Measurements from ENCODE around the gene FAM169A. TPM values are rescaled to one million over a fixed set of nuclear protein-coding genes. Genes with fewer than 3 reads are reported as not detected.
A peak's percentile ranks its signal among the peaks of the same experiment; 100 is the strongest.

FAM169A gene
- total and polyA plus RNA-seq, 7 experiments from 2014 or later, result 2.3 to 22.4 (median 14.2) TPM

DNA sequence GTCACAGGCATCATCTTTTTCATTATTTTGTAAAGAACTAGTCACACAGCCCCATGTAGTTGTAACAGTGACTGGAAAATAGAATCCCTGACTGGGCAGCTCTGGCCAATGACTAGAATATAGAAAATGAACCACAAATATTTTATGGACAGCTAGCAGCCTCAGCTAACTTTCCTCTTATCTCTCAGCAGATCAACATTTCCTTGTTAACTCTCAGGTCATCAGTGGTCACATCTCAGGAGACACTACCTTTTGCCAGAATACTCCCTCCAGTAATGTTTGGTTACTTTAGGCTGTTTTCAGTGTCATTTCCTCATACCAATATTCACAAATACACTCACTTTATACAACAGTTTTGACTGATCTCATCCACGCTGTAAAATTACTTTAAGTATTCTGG, 43.9 kb downstream of the FAM169A start:
- POLR2A ChIA-PET, result no interaction called here
- intact Hi-C loops (cut with micrococcal nuclease), result no loop called here
- Histone ChIP-seq H3K27me3 (ENCODE audit: control insufficient read depth in 2 of 2, insufficient read depth in 2 of 2, low read length in 2 of 2) (no peaks in the 10 kb centered on the region), H3K4me3 (ENCODE audit: low read length) (no peak overlapping the region), H3K27ac (ENCODE audit: low read depth, low read length) (no peak overlapping the region), H3K36me3 (ENCODE audit: control insufficient read depth in 2 of 3, insufficient read depth in 3 of 3, low read length in 3 of 3) (no peaks in the 10 kb centered on the region), H3K9me3 (ENCODE audit: control insufficient read depth in 2 of 3, low read length in 3 of 3) (no peaks in the 10 kb centered on the region), H3K4me1 (ENCODE audit: control insufficient read depth in 2 of 2, insufficient read depth in 2 of 2, low read length in 2 of 2) (no peaks in the 10 kb centered on the region)
- H3K27me3 Mint-ChIP-seq, result no peaks in the 10 kb centered on the region
- H3K36me3 Mint-ChIP-seq, result peaks cover 0 to 35% (median 13%) of the 10 kb centered on the region in 5 donors
- no peaks in the 10 kb centered on the region for H3K9me3 Mint-ChIP-seq
- ATAC-seq (no peak), DNase-seq (no peak)
- no peak overlapping the region for H3K27ac Mint-ChIP-seq
- CTCF ChIA-PET, result interaction anchor here (0.7 kb wide), 1 partner anchor 345 kb away, joined by 3 read pairs; no protein-coding TSS in a partner anchor
- H3K4me1 Mint-ChIP-seq, result peaks cover 0 to 35% (median 14%) of the 10 kb centered on the region in 7 donors
- no peak overlapping the region for H3K4me3 Mint-ChIP-seq

DNA sequence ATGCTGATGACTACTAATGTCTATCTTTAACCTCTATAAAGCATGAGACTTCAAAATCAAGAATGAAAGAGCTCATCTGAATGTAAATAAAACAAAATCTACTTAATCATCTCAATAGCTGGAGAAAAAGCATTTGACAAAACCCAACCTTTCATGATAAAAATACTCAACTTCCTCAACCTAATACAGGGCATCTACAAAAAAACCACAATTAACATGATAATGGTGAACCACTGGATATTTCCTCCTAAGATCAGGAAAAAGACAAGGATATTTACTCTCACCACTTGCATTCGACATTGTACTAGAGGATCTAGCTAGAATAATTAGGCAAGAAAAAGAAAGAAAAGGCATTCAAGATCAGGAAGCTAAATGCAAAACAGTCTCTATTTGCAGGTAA, 49.3 kb downstream of the FAM169A start:
- DNase-seq (no peak), ATAC-seq (no peak)
- Mint-ChIP-seq H3K36me3 (peaks cover 0 to 44% (median 17%) of the 10 kb centered on the region in 5 donors), H3K27me3 (no peaks in the 10 kb centered on the region), H3K27ac (peak overlapping the region in 1 of 9 donors; percentile 11), H3K4me1 (peaks cover 0 to 28% (median 11%) of the 10 kb centered on the region in 7 donors), H3K4me3 (no peak overlapping the region), H3K9me3 (peaks cover 0 to 2% (median 0%) of the 10 kb centered on the region in 11 donors)
- Histone ChIP-seq H3K27me3 (ENCODE audit: control insufficient read depth in 2 of 2, insufficient read depth in 2 of 2, low read length in 2 of 2) (no peaks in the 10 kb centered on the region), H3K9me3 (ENCODE audit: control insufficient read depth in 2 of 3, low read length in 3 of 3) (no peaks in the 10 kb centered on the region), H3K4me1 (ENCODE audit: control insufficient read depth in 2 of 2, insufficient read depth in 2 of 2, low read length in 2 of 2) (no peaks in the 10 kb centered on the region), H3K27ac (ENCODE audit: low read depth, low read length) (no peak overlapping the region), H3K36me3 (ENCODE audit: control insufficient read depth in 2 of 3, insufficient read depth in 3 of 3, low read length in 3 of 3) (no peaks in the 10 kb centered on the region), H3K4me3 (ENCODE audit: low read length) (no peak overlapping the region)
- ChIA-PET CTCF (no interaction called here), POLR2A (no interaction called here)
- intact Hi-C loops (cut with micrococcal nuclease), result no loop called here

DNA sequence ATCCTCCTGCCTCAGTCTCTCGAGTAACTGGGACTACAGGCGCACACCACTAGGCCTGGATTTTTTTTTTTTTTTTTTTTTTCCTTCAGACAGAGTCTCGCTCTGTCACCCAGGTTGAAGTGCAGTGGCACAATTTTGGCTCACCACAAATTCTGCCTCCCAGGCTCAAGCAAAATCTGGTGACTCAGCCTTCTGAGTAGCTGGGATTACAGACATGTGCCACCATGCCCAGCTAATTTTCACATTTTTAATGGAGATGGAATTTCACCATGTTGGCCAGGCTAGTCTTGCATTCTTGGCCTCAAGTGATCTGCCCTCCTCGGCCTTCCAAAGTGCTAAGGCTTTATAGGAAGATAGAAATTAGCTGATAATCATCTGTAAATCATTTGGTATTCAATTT, 55.3 kb downstream of the FAM169A start:
- Mint-ChIP-seq H3K27me3 (no peaks in the 10 kb centered on the region), H3K27ac (no peak overlapping the region), H3K4me1 (peaks cover 0 to 12% (median 2%) of the 10 kb centered on the region in 7 donors), H3K9me3 (peaks cover 0 to 6% (median 0%) of the 10 kb centered on the region in 11 donors), H3K36me3 (peaks cover 0 to 43% (median 12%) of the 10 kb centered on the region in 5 donors), H3K4me3 (no peak overlapping the region)
- H3K36me3 ChIP-seq (ENCODE audit: control insufficient read depth in 2 of 3, insufficient read depth in 3 of 3, low read length in 3 of 3), result no peaks in the 10 kb centered on the region
- no peak overlapping the region for H3K4me3 ChIP-seq (ENCODE audit: low read length)
- intact Hi-C loops (cut with micrococcal nuclease), result no loop called here
- DNase-seq (no peak), ATAC-seq (no peak)
- no peak overlapping the region for H3K27ac ChIP-seq (ENCODE audit: low read depth, low read length)
- H3K9me3 ChIP-seq (ENCODE audit: control insufficient read depth in 2 of 3, low read length in 3 of 3), result no peaks in the 10 kb centered on the region
- H3K27me3 ChIP-seq (ENCODE audit: control insufficient read depth in 2 of 2, insufficient read depth in 2 of 2, low read length in 2 of 2), result no peaks in the 10 kb centered on the region
- no peaks in the 10 kb centered on the region for H3K4me1 ChIP-seq (ENCODE audit: control insufficient read depth in 2 of 2, insufficient read depth in 2 of 2, low read length in 2 of 2)
- CTCF ChIA-PET, result no interaction called here
- POLR2A ChIA-PET, result no interaction called here

DNA sequence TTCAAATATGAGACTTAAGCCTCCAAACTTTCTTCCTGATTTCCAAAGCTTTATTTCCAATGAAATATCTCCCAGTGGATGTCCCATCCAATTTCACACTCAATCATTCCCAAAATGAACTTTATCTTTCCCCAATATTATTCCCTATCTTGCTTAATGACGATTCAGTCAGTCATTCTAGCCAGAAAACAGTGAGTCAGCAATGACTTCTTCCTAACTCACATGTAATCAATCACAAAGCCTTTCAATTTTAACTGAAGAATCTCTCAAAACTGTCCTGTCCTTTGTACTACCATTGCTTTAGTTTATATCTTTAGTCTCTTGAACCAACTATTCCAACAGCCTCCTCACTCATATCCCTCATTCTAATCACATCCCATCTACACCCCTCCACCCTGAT, 64.2 kb downstream of the FAM169A start:
- intact Hi-C loops (cut with micrococcal nuclease), result no loop called here
- POLR2A ChIA-PET, result interaction anchor here (0.7 kb wide), 1 partner anchor 9 kb away, joined by 3 read pairs; no protein-coding TSS in a partner anchor
- ATAC-seq (no peak), DNase-seq (no peak)
- H3K27me3 ChIP-seq (ENCODE audit: control insufficient read depth in 2 of 2, insufficient read depth in 2 of 2, low read length in 2 of 2), result no peaks in the 10 kb centered on the region
- H3K4me1 ChIP-seq (ENCODE audit: control insufficient read depth in 2 of 2, insufficient read depth in 2 of 2, low read length in 2 of 2), result no peaks in the 10 kb centered on the region
- H3K9me3 Mint-ChIP-seq, result no peaks in the 10 kb centered on the region
- CTCF ChIA-PET, result no interaction called here
- H3K27me3 Mint-ChIP-seq, result no peaks in the 10 kb centered on the region
- no peak overlapping the region for H3K4me3 ChIP-seq (ENCODE audit: low read length)
- H3K27ac ChIP-seq (ENCODE audit: low read depth, low read length), result no peak overlapping the region
- peaks cover 0 to 29% (median 4%) of the 10 kb centered on the region in 3 experiments for H3K36me3 ChIP-seq (ENCODE audit: control insufficient read depth in 2 of 3, insufficient read depth in 3 of 3, low read length in 3 of 3)
- peaks cover 0 to 37% (median 9%) of the 10 kb centered on the region in 5 donors for H3K36me3 Mint-ChIP-seq
- H3K4me1 Mint-ChIP-seq, result peaks cover 0 to 4% (median 0%) of the 10 kb centered on the region in 7 donors
- H3K4me3 Mint-ChIP-seq, result no peak overlapping the region
- no peaks in the 10 kb centered on the region for H3K9me3 ChIP-seq (ENCODE audit: control insufficient read depth in 2 of 3, low read length in 3 of 3)
- peak overlapping the region in 4 of 9 donors; percentile 7 to 67 (median 29) for H3K27ac Mint-ChIP-seq

DNA sequence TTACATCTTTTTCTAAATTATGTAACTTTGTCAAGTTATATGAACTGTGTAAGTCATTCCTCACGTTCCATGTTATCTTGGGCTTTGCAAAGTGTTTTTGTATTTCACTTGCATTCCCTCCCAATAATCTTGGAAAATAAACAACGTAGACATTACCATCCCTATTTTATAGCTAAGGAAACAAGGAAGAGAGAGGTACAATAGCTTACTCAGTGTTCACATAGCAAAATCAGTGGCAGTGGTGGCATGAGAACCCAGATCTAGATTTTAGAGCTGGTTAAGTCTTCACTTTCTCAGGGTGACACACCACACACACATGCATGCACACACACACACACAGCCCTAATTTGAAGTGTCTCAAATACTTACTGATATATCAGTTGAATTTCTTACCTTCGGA, 65.0 kb downstream of the FAM169A start:
- DNase-seq (no peak), ATAC-seq (no peak)
- H3K9me3 ChIP-seq (ENCODE audit: control insufficient read depth in 2 of 3, low read length in 3 of 3), result no peaks in the 10 kb centered on the region
- H3K27ac ChIP-seq (ENCODE audit: low read depth, low read length), result no peak overlapping the region
- H3K27ac Mint-ChIP-seq, result peak overlapping the region in 1 of 9 donors; percentile 33
- no peaks in the 10 kb centered on the region for H3K4me1 ChIP-seq (ENCODE audit: control insufficient read depth in 2 of 2, insufficient read depth in 2 of 2, low read length in 2 of 2)
- CTCF ChIA-PET, result no interaction called here
- intact Hi-C loops (cut with micrococcal nuclease), result no loop called here
- H3K36me3 Mint-ChIP-seq, result peaks cover 0 to 41% (median 9%) of the 10 kb centered on the region in 5 donors
- peaks cover 0 to 29% (median 4%) of the 10 kb centered on the region in 3 experiments for H3K36me3 ChIP-seq (ENCODE audit: control insufficient read depth in 2 of 3, insufficient read depth in 3 of 3, low read length in 3 of 3)
- H3K9me3 Mint-ChIP-seq, result no peaks in the 10 kb centered on the region
- no peak overlapping the region for H3K4me3 ChIP-seq (ENCODE audit: low read length)
- no peak overlapping the region for H3K4me3 Mint-ChIP-seq
- H3K27me3 Mint-ChIP-seq, result no peaks in the 10 kb centered on the region
- no peaks in the 10 kb centered on the region for H3K27me3 ChIP-seq (ENCODE audit: control insufficient read depth in 2 of 2, insufficient read depth in 2 of 2, low read length in 2 of 2)
- POLR2A ChIA-PET, result interaction anchor here (0.7 kb wide), 1 partner anchor 8 kb away, joined by 3 read pairs; no protein-coding TSS in a partner anchor
- peaks cover 0 to 1% (median 0%) of the 10 kb centered on the region in 7 donors for H3K4me1 Mint-ChIP-seq

DNA sequence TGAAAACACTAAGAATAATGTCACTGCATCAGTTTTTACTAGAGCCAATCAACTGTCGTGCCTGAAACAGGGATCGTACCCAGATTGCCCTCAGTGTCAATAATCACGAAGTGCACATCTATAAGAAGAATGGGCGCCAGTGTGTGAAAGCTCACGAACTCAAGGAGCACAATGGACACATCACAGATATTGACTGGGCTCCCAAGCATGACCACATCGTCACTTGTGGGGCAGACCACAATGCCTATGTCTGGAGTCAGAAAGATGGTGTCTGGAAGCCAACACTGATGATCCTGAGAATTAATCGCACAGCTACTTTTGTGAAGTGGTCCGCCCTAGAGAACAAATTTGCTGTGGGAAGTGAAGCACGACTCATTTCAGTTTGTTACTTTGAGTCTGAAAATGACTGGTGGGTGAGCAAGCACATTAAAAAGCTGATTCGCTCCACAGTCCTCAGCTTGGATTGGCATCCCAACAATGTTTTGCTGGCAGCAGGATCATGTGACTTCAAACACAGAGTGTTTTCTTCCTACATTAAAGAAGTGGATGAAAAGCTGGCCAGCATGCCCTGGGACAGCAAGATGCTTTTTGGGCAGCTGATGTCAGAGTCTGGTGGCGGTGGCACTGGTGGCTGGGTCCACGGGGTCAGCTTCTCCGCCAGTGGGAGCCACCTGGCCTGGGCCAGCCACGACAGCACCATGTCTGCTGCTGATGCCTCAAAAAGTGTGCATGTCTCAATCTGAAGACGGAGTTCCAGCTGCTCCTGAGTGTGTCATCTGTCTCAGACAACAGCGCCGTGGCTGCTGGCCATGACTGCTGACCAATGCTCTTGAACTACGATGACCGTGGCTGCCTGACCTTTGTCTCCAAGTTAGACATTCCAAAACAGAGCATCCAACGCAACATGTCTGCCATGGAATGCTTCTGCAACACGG, 66.9 kb downstream of the FAM169A start:
- H3K4me1 ChIP-seq (ENCODE audit: control insufficient read depth in 2 of 2, insufficient read depth in 2 of 2, low read length in 2 of 2), result no peaks in the 10 kb centered on the region
- H3K9me3 ChIP-seq (ENCODE audit: control insufficient read depth in 2 of 3, low read length in 3 of 3), result no peaks in the 10 kb centered on the region
- no peaks in the 10 kb centered on the region for H3K27me3 ChIP-seq (ENCODE audit: control insufficient read depth in 2 of 2, insufficient read depth in 2 of 2, low read length in 2 of 2)
- ATAC-seq, result no peak
- peaks cover 0 to 29% (median 4%) of the 10 kb centered on the region in 3 experiments for H3K36me3 ChIP-seq (ENCODE audit: control insufficient read depth in 2 of 3, insufficient read depth in 3 of 3, low read length in 3 of 3)
- no peak overlapping the region for H3K27ac ChIP-seq (ENCODE audit: low read depth, low read length)
- H3K27me3 Mint-ChIP-seq, result no peaks in the 10 kb centered on the region
- no peak overlapping the region for H3K27ac Mint-ChIP-seq
- POLR2A ChIA-PET, result no interaction called here
- no peaks in the 10 kb centered on the region for H3K4me1 Mint-ChIP-seq
- CTCF ChIA-PET, result no interaction called here
- H3K4me3 ChIP-seq (ENCODE audit: low read length), result no peak overlapping the region
- DNase-seq, result no peak
- H3K36me3 Mint-ChIP-seq, result peaks cover 0 to 52% (median 14%) of the 10 kb centered on the region in 5 donors
- intact Hi-C loops (cut with micrococcal nuclease), result no loop called here
- peaks cover 0 to 2% (median 0%) of the 10 kb centered on the region in 11 donors for H3K9me3 Mint-ChIP-seq
- H3K4me3 Mint-ChIP-seq, result no peak overlapping the region

Measured in naive thymus-derived CD4-positive, alpha-beta T cell (primary cell).